HG02981 (cell line): Measurements from ENCODE around the gene NR1D1.

ENCODE experiments used
- ATAC-seq: cut with Tn5 transposase; IDR thresholded peaks from one replicate; pipeline ENCODE4 v1.9.1; 2021; ENCODE audit warnings: mild to moderate bottlenecking, moderate library complexity; ENCODE audit not compliant: unreplicated experiment

Gene NR1D1

GRCh38 chr17:40076591-40076990 lies 23.8 kb downstream of the NR1D1 start:
- ATAC-seq: no peak

GRCh38 chr17:40075942-40076498 lies 24.4 kb downstream of the NR1D1 start:
- no peak for ATAC-seq

- no peak for ATAC-seq
Measured at GRCh38 chr17:40075201-40075941, 25.0 kb downstream of the NR1D1 start.

- no peak for ATAC-seq
Measured at GRCh38 chr17:40074871-40075200, 25.6 kb downstream of the NR1D1 start.

- no peak for ATAC-seq
Measured at GRCh38 chr17:40074175-40074512, 26.2 kb downstream of the NR1D1 start.

- no peak for ATAC-seq
Measured at GRCh38 chr17:40073454-40074174, 26.8 kb downstream of the NR1D1 start.

- ATAC-seq: no peak
Measured at GRCh38 chr17:40072735-40073346, 27.5 kb downstream of the NR1D1 start.

GRCh38 chr17:40072040-40072734 lies 28.2 kb downstream of the NR1D1 start:
- no peak for ATAC-seq

- no peak for ATAC-seq
Measured at GRCh38 chr17:40071313-40072039, 28.9 kb downstream of the NR1D1 start.

- ATAC-seq: no peak
Measured at GRCh38 chr17:40070709-40071312, 29.6 kb downstream of the NR1D1 start.

GRCh38 chr17:40069751-40070708 lies 30.4 kb downstream of the NR1D1 start:
- ATAC-seq: no peak

- no peak for ATAC-seq
Measured at GRCh38 chr17:40068917-40069750, 31.3 kb downstream of the NR1D1 start.

GRCh38 chr17:40068584-40068916 lies 31.8 kb downstream of the NR1D1 start:
- ATAC-seq: no peak

- ATAC-seq: no peak
Measured at GRCh38 chr17:40068129-40068581, 32.2 kb downstream of the NR1D1 start.

GRCh38 chr17:40067710-40068109 lies 32.7 kb downstream of the NR1D1 start:
- no peak for ATAC-seq

GRCh38 chr17:40065769-40066510 lies 34.4 kb downstream of the NR1D1 start:
- ATAC-seq: no peak

GRCh38 chr17:40064971-40065768 lies 35.2 kb downstream of the NR1D1 start:
- no peak for ATAC-seq
